ENCODE measurements around the gene CTNNA2. TPM values are rescaled to one million over a fixed set of nuclear protein-coding genes. Genes with fewer than 3 reads are reported as not detected.

CTNNA2 gene
- total and polyA plus RNA-seq, 7 donors, result 0.03 to 0.36 (median 0.17) TPM; not detected in 4

DNA sequence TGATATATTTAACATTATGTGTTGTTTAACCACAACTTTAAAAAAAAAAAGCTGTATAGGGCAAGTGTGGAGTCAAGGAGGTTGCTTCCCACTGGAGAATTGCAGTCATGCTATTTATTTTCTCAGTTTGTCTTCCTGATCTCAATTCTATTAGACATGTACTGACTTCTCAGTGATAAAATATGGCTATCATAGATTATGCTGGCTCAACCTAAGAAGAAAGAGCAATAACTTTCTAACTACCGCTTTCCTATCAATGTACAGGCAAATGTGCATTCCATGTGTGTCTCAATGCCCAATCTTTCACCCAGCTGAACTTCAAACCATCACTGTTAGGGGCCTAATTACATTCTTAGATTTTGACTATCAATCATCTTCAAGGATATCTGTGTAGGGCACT lies 201.4 kb downstream of the CTNNA2 start:
- no peak overlapping the region for H3K27ac ChIP-seq
- intact Hi-C loops (cut with DNase I), result no loop called here
- whole genome bisulfite sequencing, 3 donors, result 88 to 97% (median 89%) methylated on average over 1 of the region's 1 CpG
- H3K4me3 ChIP-seq, result no peak overlapping the region
- H3K36me3 ChIP-seq (ENCODE audit: insufficient read depth in 1 of 2, low read depth in 1 of 2), result no peaks in the 10 kb centered on the region
- TF ChIP-seq, protein P1, sequence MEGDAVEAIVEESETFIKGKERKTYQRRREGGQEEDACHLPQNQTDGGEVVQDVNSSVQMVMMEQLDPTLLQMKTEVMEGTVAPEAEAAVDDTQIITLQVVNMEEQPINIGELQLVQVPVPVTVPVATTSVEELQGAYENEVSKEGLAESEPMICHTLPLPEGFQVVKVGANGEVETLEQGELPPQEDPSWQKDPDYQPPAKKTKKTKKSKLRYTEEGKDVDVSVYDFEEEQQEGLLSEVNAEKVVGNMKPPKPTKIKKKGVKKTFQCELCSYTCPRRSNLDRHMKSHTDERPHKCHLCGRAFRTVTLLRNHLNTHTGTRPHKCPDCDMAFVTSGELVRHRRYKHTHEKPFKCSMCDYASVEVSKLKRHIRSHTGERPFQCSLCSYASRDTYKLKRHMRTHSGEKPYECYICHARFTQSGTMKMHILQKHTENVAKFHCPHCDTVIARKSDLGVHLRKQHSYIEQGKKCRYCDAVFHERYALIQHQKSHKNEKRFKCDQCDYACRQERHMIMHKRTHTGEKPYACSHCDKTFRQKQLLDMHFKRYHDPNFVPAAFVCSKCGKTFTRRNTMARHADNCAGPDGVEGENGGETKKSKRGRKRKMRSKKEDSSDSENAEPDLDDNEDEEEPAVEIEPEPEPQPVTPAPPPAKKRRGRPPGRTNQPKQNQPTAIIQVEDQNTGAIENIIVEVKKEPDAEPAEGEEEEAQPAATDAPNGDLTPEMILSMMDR (IDR thresholded peaks at IDR 0.05), result no peak
- no peaks in the 10 kb centered on the region for H3K27me3 ChIP-seq (ENCODE audit: insufficient read depth in 3 of 3, low read length in 2 of 3)
- H3K9me3 ChIP-seq, result no peaks in the 10 kb centered on the region
- no peaks in the 10 kb centered on the region for H3K4me1 ChIP-seq
- no peak for DNase-seq
- no peak for ATAC-seq

DNA sequence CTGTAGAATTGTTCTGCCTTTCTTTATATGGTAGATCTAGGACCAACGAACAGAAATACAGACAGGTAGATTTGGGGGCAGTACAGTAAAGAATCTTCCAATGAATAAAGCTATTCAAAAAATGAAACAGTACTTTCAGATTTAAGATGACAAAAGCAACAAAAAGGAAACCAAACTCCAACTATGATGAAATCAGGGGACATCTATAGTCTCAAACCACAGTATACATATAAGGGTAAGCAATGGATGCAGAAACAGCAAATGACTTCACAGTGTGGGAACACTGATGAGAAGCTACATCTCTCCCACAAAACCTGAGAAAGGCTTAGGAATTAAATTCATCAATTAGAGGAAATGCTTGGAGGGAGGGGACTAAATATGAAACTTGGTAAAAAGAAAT lies 202.5 kb downstream of the CTNNA2 start:
- no peaks in the 10 kb centered on the region for H3K9me3 ChIP-seq
- H3K36me3 ChIP-seq (ENCODE audit: insufficient read depth in 1 of 2, low read depth in 1 of 2), result no peaks in the 10 kb centered on the region
- no peaks in the 10 kb centered on the region for H3K27me3 ChIP-seq (ENCODE audit: insufficient read depth in 3 of 3, low read length in 2 of 3)
- intact Hi-C loops (cut with DNase I), result no loop called here
- H3K4me3 ChIP-seq, result no peak overlapping the region
- WGBS, 3 donors, result 79 to 90% (median 86%) methylated on average over 1 of the region's 1 CpG
- no peak overlapping the region for H3K27ac ChIP-seq
- TF ChIP-seq, protein P1 (IDR thresholded peaks at IDR 0.05), result no peak
- DNase-seq (no peak), ATAC-seq (no peak)
- H3K4me1 ChIP-seq, result no peaks in the 10 kb centered on the region

DNA sequence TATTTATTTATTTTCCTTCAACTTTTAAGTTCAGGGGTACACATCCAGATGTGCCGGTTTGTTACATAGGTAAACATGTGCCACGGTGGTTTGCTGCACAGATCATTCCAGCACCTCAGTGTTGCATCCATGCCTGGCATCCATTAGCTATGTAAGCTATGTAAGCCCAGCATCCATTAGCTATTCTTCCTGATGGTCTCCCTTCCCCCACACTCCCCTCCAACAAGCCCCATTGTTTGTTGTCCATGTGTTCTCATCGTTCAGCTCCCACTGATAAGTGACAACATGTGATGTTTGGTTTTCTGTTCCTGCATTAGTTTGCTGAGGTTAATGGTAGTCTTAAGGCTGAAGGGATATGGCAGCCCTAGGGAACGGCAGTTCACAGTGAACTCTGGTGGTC lies 203.4 kb downstream of the CTNNA2 start:
- Histone ChIP-seq H3K4me3 (no peak overlapping the region), H3K27me3 (ENCODE audit: insufficient read depth in 3 of 3, low read length in 2 of 3) (no peaks in the 10 kb centered on the region), H3K4me1 (no peaks in the 10 kb centered on the region), H3K9me3 (no peaks in the 10 kb centered on the region), H3K27ac (no peak overlapping the region), H3K36me3 (ENCODE audit: insufficient read depth in 1 of 2, low read depth in 1 of 2) (no peaks in the 10 kb centered on the region)
- ATAC-seq (no peak), DNase-seq (no peak)
- 63 to 68% (median 63%) methylated on average over 4 of the region's 4 CpGs for WGBS, 3 donors
- TF ChIP-seq, protein P1 (IDR thresholded peaks at IDR 0.05), result no peak
- intact Hi-C loops (cut with DNase I), result no loop called here

DNA sequence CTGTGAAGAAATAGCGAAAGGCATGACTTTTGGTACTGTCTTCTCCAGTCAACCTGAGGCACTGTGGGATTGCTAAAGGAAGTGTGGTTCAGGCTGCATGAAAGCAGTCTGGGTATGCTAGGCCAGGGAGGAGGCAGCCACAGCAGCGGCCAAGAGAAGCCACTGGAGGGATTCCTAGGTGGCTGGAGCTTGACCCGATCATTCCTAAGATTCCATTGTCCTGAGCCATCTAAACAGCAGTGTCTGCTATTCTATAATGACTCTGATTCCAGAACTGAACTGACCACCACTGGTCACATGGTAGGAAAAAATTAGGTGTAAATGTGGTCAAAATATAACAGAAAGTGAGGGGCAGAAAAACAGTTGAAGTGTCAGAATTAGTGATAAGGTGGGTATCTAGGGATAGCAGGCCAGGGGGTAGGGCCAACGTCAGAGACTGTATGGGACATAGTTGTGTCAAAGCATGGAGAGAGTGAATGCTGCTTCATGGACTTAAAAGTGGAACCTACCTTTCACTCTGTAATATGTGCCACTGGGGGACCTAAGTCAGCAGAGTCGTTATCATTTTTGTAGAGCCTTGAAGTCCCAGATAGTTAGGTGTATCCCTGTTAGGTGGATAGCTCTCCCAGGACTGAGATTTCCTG lies 204.6 kb downstream of the CTNNA2 start:
- DNase-seq (peak in 1 of 2 donors; percentile 9), ATAC-seq (peak in 1 of 4 donors; percentile 33)
- no peaks in the 10 kb centered on the region for H3K27me3 ChIP-seq (ENCODE audit: insufficient read depth in 3 of 3, low read length in 2 of 3)
- no peak overlapping the region for H3K4me3 ChIP-seq
- H3K27ac ChIP-seq, result no peak overlapping the region
- H3K9me3 ChIP-seq, result no peaks in the 10 kb centered on the region
- 65 to 72% (median 65%) methylated on average over 5 of the region's 5 CpGs for WGBS, 3 donors
- TF ChIP-seq, protein P1 (IDR thresholded peaks at IDR 0.05), result no peak
- no peaks in the 10 kb centered on the region for H3K4me1 ChIP-seq
- intact Hi-C loops (cut with DNase I), result no loop called here
- H3K36me3 ChIP-seq (ENCODE audit: insufficient read depth in 1 of 2, low read depth in 1 of 2), result no peaks in the 10 kb centered on the region

DNA sequence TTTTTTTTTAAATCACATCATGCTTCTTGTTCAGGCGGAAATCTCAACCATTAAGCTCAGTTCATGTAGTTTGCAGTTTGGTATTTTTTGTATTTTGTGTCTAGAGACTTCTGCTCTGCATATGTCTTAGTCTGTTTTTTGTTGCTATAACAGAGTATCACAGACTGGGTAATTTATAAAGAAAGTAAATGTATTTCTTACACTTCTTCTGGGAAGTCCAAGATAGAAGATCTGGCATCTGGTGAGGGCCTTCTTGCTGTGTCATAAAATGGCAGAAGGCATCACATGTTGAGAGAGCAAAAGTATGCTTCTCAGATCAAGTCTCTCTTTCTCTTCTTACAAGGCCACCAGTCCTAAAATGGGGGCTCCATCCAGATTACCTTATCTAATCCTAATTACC lies 208.2 kb downstream of the CTNNA2 start:
- DNase-seq (no peak), ATAC-seq (no peak)
- Histone ChIP-seq H3K4me3 (no peak overlapping the region), H3K4me1 (no peaks in the 10 kb centered on the region), H3K36me3 (ENCODE audit: insufficient read depth in 1 of 2, low read depth in 1 of 2) (no peaks in the 10 kb centered on the region), H3K27ac (no peak overlapping the region), H3K9me3 (no peaks in the 10 kb centered on the region), H3K27me3 (ENCODE audit: insufficient read depth in 3 of 3, low read length in 2 of 3) (no peaks in the 10 kb centered on the region)
- WGBS, 3 donors, result 72 to 83% (median 75%) methylated on average over 1 of the region's 1 CpG
- intact Hi-C loops (cut with DNase I), result no loop called here
- TF ChIP-seq, protein P1 (IDR thresholded peaks at IDR 0.05), result no peak
